VCaP (cell line): Measurements from ENCODE around the gene C2CD4D.

Source experiments
- H3K27ac ChIP-seq: fragments of 450-650 bp; 2 replicates; pipeline ENCODE4 v1.5.1; 2017
- TF ChIP-seq, protein P1 (sequence below): fragments of 450-650 bp; conservative IDR thresholded peaks from 2 replicates; pipeline ENCODE4 v1.5.1; 2017; ENCODE audit warnings: mild to moderate bottlenecking, moderate library complexity

C2CD4D gene

DNA sequence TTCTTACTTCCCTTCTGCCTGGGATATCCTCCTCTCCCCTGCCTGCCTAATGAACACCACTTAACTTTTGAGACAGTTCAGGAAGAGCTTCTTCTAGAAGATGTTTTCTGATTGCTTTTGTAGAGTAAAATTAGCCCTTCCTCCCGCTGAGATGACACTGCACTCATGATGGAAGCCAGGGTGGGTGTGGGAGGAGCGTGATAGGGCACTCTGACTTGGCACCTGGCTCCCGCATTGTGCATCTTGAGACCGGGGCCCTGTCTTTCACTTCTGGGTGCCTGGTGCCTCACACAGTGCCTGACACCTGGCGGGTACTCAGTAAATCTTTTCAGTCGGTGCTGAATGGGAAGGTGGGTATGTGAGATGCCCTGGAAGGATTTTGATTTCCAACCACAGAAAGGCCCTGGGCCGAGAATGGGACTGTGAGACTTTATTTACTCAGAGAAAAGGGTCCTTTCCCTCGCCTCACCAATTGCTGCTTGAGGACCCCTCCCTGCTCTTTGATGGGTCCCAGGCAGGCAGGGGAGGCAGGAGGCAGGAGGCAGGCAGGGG is 7.1 kb upstream of the C2CD4D start:
- H3K27ac ChIP-seq, result no peak overlapping the region
- TF ChIP-seq, protein P1, sequence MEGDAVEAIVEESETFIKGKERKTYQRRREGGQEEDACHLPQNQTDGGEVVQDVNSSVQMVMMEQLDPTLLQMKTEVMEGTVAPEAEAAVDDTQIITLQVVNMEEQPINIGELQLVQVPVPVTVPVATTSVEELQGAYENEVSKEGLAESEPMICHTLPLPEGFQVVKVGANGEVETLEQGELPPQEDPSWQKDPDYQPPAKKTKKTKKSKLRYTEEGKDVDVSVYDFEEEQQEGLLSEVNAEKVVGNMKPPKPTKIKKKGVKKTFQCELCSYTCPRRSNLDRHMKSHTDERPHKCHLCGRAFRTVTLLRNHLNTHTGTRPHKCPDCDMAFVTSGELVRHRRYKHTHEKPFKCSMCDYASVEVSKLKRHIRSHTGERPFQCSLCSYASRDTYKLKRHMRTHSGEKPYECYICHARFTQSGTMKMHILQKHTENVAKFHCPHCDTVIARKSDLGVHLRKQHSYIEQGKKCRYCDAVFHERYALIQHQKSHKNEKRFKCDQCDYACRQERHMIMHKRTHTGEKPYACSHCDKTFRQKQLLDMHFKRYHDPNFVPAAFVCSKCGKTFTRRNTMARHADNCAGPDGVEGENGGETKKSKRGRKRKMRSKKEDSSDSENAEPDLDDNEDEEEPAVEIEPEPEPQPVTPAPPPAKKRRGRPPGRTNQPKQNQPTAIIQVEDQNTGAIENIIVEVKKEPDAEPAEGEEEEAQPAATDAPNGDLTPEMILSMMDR, result no peak

DNA sequence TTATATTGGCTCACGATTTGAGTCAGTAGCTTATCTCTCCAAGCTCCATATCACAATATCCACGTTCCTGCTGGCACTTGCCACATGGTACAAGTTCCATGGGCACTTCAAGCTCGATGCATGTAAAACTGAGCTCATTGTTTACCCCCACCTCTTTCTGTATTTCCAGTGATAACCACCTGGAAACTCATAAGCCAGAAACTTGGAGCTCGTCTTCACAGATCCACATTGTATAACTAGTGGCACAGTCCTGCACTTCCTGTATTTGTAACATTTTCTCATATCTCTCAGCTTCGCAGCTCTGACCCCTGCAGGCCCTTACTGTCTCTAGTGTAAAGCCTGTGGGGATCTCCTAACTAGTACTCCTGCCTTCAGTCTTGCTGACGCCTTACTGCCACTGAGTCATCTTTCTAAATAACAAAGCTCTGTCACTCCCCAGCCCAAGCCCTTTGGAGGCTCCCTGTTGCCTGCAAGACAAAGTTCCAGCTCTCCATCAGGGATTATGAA is 6.5 kb upstream of the C2CD4D start:
- no peak overlapping the region for H3K27ac ChIP-seq
- TF ChIP-seq, protein P1, result 0 out of 2 replicates have a peak, but pooled peaks have one; percentile 5

DNA sequence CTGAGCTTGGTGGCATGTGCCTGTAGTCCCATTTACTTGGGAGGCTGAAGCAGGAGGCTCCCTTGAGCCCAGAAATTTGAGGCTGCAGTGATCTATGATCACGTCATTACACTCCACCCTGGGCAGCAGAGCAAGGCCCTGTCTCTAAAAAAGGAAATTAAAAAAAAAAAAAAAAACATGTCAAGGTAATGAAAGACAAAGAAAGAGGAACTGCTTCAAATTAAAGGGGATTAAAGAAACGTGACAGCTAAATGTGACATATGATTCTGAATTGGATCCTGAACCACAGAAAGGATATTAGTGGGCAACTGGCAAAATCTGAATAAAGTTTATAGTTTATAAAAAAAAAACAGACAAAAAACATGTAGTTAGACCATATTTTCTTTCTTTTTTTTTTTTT is 3.8 kb upstream of the C2CD4D start:
- TF ChIP-seq, protein P1, result no peak
- H3K27ac ChIP-seq, result no peak overlapping the region

DNA sequence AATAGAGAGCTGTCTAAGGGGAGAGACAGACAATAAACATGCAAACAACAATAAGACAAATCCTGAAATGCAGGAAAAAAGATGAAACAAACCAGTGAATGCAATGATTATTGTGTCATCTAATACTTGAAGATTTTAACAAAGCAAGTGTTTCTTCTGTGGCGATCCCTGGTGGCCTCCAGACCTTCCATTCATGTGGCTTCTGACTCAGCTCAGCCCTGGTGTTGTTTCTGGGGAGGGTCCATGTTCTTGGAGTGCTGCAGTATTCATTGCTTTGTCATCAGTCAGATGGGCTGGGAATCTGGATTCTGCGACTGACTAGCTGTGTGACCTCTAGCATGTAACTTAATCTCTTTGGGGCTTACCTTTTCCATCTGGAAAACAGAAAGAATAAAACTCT is 1.5 kb upstream of the C2CD4D start:
- H3K27ac ChIP-seq, result peak overlapping the region; percentile 99
- TF ChIP-seq, protein P1, result no peak

DNA sequence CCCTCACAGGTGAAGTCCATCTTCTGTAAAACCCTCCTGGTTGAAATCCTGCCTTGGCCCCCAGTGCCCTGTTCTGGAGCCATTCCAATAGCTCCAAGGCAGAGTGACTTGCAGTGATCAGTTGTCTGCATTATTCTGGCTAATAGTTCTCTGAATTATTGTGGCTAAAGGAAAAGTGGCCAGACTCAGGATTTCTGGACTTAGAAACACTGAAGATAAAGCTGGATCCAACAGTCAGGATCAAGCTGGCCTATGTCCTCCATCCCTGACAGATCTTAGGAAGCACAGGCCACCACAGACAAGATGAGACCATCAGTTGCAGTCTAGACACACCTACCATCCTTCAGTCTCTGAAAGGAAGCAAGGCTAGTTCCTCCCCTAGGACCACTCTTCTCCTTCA is 801 bp upstream of the C2CD4D start:
- TF ChIP-seq, protein P1, result no peak
- peak overlapping the region; percentile 99 for H3K27ac ChIP-seq

DNA sequence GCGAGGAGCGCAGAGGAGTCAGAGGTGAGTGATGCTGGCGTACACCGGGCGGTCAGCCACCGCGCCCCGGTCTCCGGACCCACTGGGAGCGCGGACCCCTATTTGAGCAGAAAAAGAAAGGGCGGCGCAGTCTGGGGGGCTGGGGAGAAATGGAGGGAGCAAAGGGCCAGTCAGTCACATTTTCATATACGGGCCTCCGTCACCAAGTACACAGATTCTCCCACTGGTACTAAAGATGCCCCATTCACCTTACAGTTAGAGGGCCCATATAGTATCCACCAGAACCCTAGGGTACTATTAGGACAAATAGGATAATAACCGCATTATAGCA is 573 bp downstream of the C2CD4D start:
- TF ChIP-seq, protein P1, result no peak
- peak overlapping the region; percentile 99 for H3K27ac ChIP-seq

DNA sequence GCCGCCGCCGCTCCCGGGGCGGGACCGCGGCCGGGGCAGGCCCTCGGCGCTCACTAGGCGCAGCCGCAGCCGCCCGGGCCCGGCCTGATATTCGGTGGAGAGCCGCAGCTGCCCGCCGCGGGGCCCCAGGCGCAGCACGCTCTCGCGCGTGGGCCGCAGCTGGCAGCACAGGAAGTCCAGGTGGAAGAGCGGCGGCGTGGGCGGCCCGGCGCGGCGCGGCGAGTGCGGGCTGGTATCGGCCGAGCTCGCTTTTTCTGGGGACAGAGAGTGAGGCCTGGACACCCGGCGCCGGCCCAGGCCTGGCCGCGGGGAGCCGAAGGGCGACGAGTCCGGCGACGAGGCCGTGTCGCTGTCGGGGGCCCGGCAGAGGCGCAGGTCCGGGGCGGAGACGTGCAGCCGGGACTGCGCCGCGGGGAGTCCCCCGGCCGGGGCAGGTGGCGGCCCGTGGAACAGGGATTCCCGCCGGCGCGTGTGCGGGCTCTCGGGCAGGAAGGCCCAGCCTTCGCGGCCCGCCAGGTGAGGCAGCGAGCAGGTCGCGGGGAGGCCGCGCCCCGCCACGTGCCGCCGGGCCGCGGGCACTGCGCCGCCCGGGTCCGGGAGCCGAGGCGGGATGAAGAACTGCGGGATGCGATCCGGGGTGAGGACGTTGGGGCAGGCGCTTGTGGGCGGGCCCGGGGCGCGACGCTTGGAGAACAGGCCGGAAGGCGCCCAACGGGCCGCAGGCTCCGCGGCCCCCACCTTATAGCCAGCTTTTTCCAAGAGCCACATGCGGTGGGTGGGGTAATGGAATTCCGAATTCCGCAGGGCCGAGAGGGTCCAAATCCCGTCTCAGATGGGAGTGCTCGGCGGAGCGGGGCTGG is 1.2 kb downstream of the C2CD4D start:
- peak overlapping the region; percentile 99 for H3K27ac ChIP-seq
- TF ChIP-seq, protein P1, result no peak
